H9 (cell line): ENCODE results near the gene TAT. TPM values are rescaled to one million over a fixed set of nuclear protein-coding genes. Genes with fewer than 3 reads are reported as not detected.

Experiments
- DNase-seq: peaks from one replicate; pipeline ENCODE4 v3.0.0-alpha.2; 2017
- H2AFZ ChIP-seq: one replicate; pipeline ENCODE4 v1.6.1; 2013; ENCODE audit warnings: mild to moderate bottlenecking, low read length, control low read depth, moderate library complexity
- H2AK5ac ChIP-seq: 2 replicates; pipeline ENCODE4 v1.6.1; 2013; ENCODE audit warnings: low read length, control low read depth, mixed read lengths; ENCODE audit not compliant: insufficient read length
- H2BK120ac ChIP-seq: one replicate; pipeline ENCODE4 v1.6.1; 2013; ENCODE audit warnings: low read depth, mild to moderate bottlenecking, low read length, control low read depth, inconsistent platforms; ENCODE audit not compliant: poor library complexity, severe bottlenecking
- H2BK12ac ChIP-seq: 2 replicates; pipeline ENCODE4 v1.6.1; 2013; ENCODE audit warnings: low read length, control low read depth, mixed read lengths, low read depth; ENCODE audit not compliant: insufficient read length
- H2BK15ac ChIP-seq: 2 replicates; pipeline ENCODE4 v1.6.1; 2013; ENCODE audit warnings: low read depth, low read length, control low read depth
- H2BK20ac ChIP-seq: one replicate; pipeline ENCODE4 v1.6.1; 2013; ENCODE audit warnings: low read depth, mild to moderate bottlenecking, low read length, control low read depth, inconsistent platforms; ENCODE audit not compliant: poor library complexity, severe bottlenecking
- H2BK5ac ChIP-seq: 2 replicates; pipeline ENCODE4 v1.6.1; 2013; ENCODE audit warnings: low read length, control low read depth, mixed read lengths; ENCODE audit not compliant: insufficient read length
- H3K14ac ChIP-seq: 2 replicates; pipeline ENCODE4 v1.6.1; 2013; ENCODE audit warnings: low read length, control low read depth; ENCODE audit not compliant: insufficient read depth
- H3K18ac ChIP-seq: 2 replicates; pipeline ENCODE4 v1.6.1; 2013; ENCODE audit warnings: low read depth, mild to moderate bottlenecking, mixed read lengths, low read length, control low read depth; ENCODE audit not compliant: insufficient read length
- H3K23ac ChIP-seq: 2 replicates; pipeline ENCODE4 v1.6.1; 2013; ENCODE audit warnings: low read length, control low read depth, mixed read lengths, low read depth; ENCODE audit not compliant: insufficient read length
- H3K23me2 ChIP-seq: 2 replicates; pipeline ENCODE4 v1.6.1; 2013; ENCODE audit warnings: low read depth, mild to moderate bottlenecking, mixed read lengths, low read length, control low read depth; ENCODE audit not compliant: insufficient read length, poor library complexity, severe bottlenecking
- H3K27ac ChIP-seq: 2 replicates; pipeline ENCODE4 v1.5.1; 2013; ENCODE audit warnings: low read length, control low read depth, mixed read lengths, low read depth; ENCODE audit not compliant: insufficient read length
- H3K27me3 ChIP-seq: 2 replicates; pipeline ENCODE4 v1.6.1; 2013; ENCODE audit warnings: low read length, control low read depth, inconsistent platforms; ENCODE audit not compliant: insufficient read depth
- H3K4ac ChIP-seq: 2 replicates; pipeline ENCODE4 v1.6.1; 2013; ENCODE audit warnings: low read depth, mild to moderate bottlenecking, control low read depth, inconsistent platforms, low read length, moderate library complexity
- H3K4me1 ChIP-seq: 2 replicates; pipeline ENCODE4 v1.6.1; 2013; ENCODE audit warnings: low read length, control low read depth, inconsistent platforms; ENCODE audit not compliant: insufficient read depth
- H3K4me2 ChIP-seq: 2 replicates; pipeline ENCODE4 v1.6.1; 2013; ENCODE audit warnings: low read length, control low read depth, mixed read lengths; ENCODE audit not compliant: insufficient read length, insufficient read depth
- H3K56ac ChIP-seq: 2 replicates; pipeline ENCODE4 v1.6.1; 2013; ENCODE audit warnings: low read depth, mild to moderate bottlenecking, mixed read lengths, low read length, control low read depth; ENCODE audit not compliant: insufficient read length
- H3K79me1 ChIP-seq: 2 replicates; pipeline ENCODE4 v1.6.1; 2013; ENCODE audit warnings: low read depth, mild to moderate bottlenecking, moderate library complexity, low read length, control low read depth, inconsistent platforms; ENCODE audit not compliant: insufficient read depth, poor library complexity, severe bottlenecking
- H3K79me2 ChIP-seq: 2 replicates; pipeline ENCODE4 v1.6.1; 2013; ENCODE audit warnings: low read length, control low read depth, inconsistent platforms; ENCODE audit not compliant: insufficient read depth
- H3K9ac ChIP-seq: 2 replicates; pipeline ENCODE4 v1.6.1; 2013; ENCODE audit warnings: low read length, control low read depth, mixed read lengths; ENCODE audit not compliant: insufficient read length; ENCODE audit errors: extremely low read depth
- H3K9me3 ChIP-seq: one replicate; pipeline ENCODE4 v1.6.1; 2013; ENCODE audit warnings: low read depth, low read length, inconsistent platforms; ENCODE audit not compliant: control insufficient read depth
- H3T11ph ChIP-seq: one replicate; pipeline ENCODE4 v1.6.1; 2013; ENCODE audit warnings: mild to moderate bottlenecking, low read length, control low read depth, inconsistent platforms
- H4K20me1 ChIP-seq: one replicate; pipeline ENCODE4 v1.6.1; 2013; ENCODE audit not compliant: control insufficient read depth, insufficient read length, insufficient read depth
- H4K5ac ChIP-seq: 2 replicates; pipeline ENCODE4 v1.6.1; 2013; ENCODE audit warnings: low read depth, mild to moderate bottlenecking, mixed read lengths, low read length, control low read depth; ENCODE audit not compliant: insufficient read length
- H4K8ac ChIP-seq: replicated peaks from 2 replicates; pipeline ENCODE4 v1.6.1; 2013; ENCODE audit warnings: low read length, control low read depth, mixed read lengths, low read depth; ENCODE audit not compliant: insufficient read length
- H4K91ac ChIP-seq: 2 replicates; pipeline ENCODE4 v1.6.1; 2013; ENCODE audit warnings: low read depth, mild to moderate bottlenecking, moderate library complexity, mixed read lengths, low read length, control low read depth; ENCODE audit not compliant: insufficient read length
- H3K27ac Mint-ChIP-seq, 3 experiments: 2 replicates in 2 of 3; 3 replicates in 1 of 3; pipeline ENCODE4 v1.8.0; 2020 to 2021; ENCODE audit warnings: mixed read lengths in 3 of 3, mild to moderate bottlenecking in 1 of 3, moderate library complexity in 1 of 3
- H3K27me3 Mint-ChIP-seq: 2 replicates; pipeline ENCODE4 v1.8.0; 2021; ENCODE audit warnings: low read depth, mild to moderate bottlenecking, moderate library complexity, mixed read lengths
- H3K36me3 Mint-ChIP-seq, 3 experiments: 2 replicates in 2 of 3; 3 replicates in 1 of 3; pipeline ENCODE4 v1.8.0; 2020 to 2021; ENCODE audit warnings: low read depth in 3 of 3, mixed read lengths in 3 of 3; ENCODE audit not compliant: insufficient read depth in 1 of 3
- H3K4me1 Mint-ChIP-seq, 2 experiments: 2 replicates each; pipeline ENCODE4 v1.8.0; 2020; ENCODE audit warnings: mixed read lengths in 2 of 2
- H3K4me3 Mint-ChIP-seq, 2 experiments: 2 replicates in 1 of 2; 3 replicates in 1 of 2; pipeline ENCODE4 v1.8.0; 2020 to 2021; ENCODE audit warnings: mild to moderate bottlenecking in 2 of 2, mixed read lengths in 2 of 2, moderate library complexity in 1 of 2
- H3K9me3 Mint-ChIP-seq, 2 experiments: 2 replicates in 1 of 2; 3 replicates in 1 of 2; pipeline ENCODE4 v1.8.0; 2020; ENCODE audit warnings: mild to moderate bottlenecking in 2 of 2, mixed read lengths in 2 of 2, moderate library complexity in 1 of 2
- WGBS: extraction: QIAGEN DNeasy Blood & Tissue Kit; methylation state at CpG from one replicate; pipeline ENCODE4 v1.1.7; 2013; ENCODE audit warnings: missing lambda C conversion rate, low lambda C conversion rate, mixed read lengths; ENCODE audit not compliant: insufficient read length; ENCODE audit errors: extremely low coverage; 5-methylcytosine and 5-hydroxymethylcytosine counted together
- total RNA-seq: library from RNA; stranded (reverse); gene quantifications from 2 replicates; pipeline ENCODE4 v1.2.1, GENCODE V29; 2021
- TF ChIP-seq, protein P1 (sequence below): fragments of 200-600 bp; sonication (generic); conservative IDR thresholded peaks from 3 replicates; pipeline ENCODE4 v1.8.0; 2021; ENCODE audit warnings: antibody characterized with exemption, mild to moderate bottlenecking

Gene TAT
- total RNA-seq, 1 experiment from 2014 or later, result not detected

DNA sequence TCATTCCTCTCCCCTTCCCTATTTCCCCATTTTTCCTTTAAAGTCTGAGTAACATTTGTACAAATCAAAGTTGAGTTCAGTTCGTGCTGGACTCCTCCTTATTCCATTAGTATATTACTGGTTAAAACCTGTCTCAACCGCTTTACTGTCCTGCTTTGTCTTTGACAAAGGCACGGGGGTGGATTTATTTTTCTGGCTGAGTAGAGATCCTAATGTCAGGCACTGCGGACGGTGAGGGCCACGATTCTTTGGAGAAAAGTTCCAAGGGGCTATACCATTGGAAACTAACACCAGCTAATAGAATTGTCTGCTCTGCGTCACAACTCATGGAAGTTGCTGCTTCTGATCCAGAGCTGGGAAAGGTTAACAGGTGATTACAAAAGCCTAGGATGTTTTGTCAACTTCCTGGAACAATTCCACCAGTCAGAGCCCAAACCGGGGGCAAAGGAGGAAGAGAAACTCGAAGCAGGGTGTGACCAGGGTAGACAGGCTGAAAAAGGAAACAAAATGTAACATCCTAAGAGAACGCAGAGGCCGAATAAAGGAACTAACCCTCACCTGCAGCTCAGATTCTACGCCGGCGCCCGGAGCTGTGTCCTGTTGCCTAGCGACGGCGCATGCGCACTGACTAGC lies 12.4 kb downstream of the TAT start:
- Histone ChIP-seq H2BK12ac (no peak overlapping the region), H3K9ac (peak overlapping the region; percentile 72), H3K4me2 (peak overlapping the region; percentile 74), H3K56ac (no peak overlapping the region), H4K20me1 (no peaks in the 10 kb centered on the region), H4K5ac (peak overlapping the region; percentile 54), H3K79me2 (no peaks in the 10 kb centered on the region), H3K14ac (no peak overlapping the region), H3K9me3 (no peaks in the 10 kb centered on the region), H2BK20ac (no peak overlapping the region), H3K23ac (no peak overlapping the region), H3K79me1 (no peaks in the 10 kb centered on the region), H2BK15ac (no peak overlapping the region), H2AFZ (peak overlapping the region; percentile 99), H4K8ac (no peak overlapping the region), H3K27me3 (no peaks in the 10 kb centered on the region), H2AK5ac (no peak overlapping the region), H3K4me1 (no peaks in the 10 kb centered on the region), H3K23me2 (peaks cover 5% of the 10 kb centered on the region), H2BK120ac (no peak overlapping the region), H2BK5ac (no peak overlapping the region), H3K4ac (no peak overlapping the region; the same call in 1 of the 2 replicates), H3K27ac (no peak overlapping the region), H4K91ac (no peak overlapping the region), H3K18ac (peak overlapping the region; percentile 68), H3T11ph (no peak overlapping the region)
- no CpG with 5 or more reads among the region's 19 CpGs for WGBS
- no peak for DNase-seq
- Mint-ChIP-seq H3K36me3 (peaks cover 1 to 13% (median 11%) of the 10 kb centered on the region in 3 experiments; a peak in 3 of 7 replicates), H3K4me1 (peaks cover 14 to 16% of the 10 kb centered on the region in 2 experiments), H3K4me3 (peak overlapping the region; percentile 85 to 87), H3K9me3 (peaks cover 19% of the 10 kb centered on the region in 2 experiments), H3K27me3 (peaks cover 2% of the 10 kb centered on the region), H3K27ac (peak overlapping the region; percentile 71 to 97 (median 81); a peak in 6 of 7 replicates)
- TF ChIP-seq, protein P1, sequence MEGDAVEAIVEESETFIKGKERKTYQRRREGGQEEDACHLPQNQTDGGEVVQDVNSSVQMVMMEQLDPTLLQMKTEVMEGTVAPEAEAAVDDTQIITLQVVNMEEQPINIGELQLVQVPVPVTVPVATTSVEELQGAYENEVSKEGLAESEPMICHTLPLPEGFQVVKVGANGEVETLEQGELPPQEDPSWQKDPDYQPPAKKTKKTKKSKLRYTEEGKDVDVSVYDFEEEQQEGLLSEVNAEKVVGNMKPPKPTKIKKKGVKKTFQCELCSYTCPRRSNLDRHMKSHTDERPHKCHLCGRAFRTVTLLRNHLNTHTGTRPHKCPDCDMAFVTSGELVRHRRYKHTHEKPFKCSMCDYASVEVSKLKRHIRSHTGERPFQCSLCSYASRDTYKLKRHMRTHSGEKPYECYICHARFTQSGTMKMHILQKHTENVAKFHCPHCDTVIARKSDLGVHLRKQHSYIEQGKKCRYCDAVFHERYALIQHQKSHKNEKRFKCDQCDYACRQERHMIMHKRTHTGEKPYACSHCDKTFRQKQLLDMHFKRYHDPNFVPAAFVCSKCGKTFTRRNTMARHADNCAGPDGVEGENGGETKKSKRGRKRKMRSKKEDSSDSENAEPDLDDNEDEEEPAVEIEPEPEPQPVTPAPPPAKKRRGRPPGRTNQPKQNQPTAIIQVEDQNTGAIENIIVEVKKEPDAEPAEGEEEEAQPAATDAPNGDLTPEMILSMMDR, result no peak
